Left ventricle myocardium inferior (tissue), 1 donor: ENCODE data around the gene NCR2. TPM values are rescaled to one million over a fixed set of nuclear protein-coding genes. Genes with fewer than 3 reads are reported as not detected.

Experiments
- DNase-seq: peaks from one replicate; pipeline ENCODE4 v3.0.0-alpha.2; 2020
- H3K27ac ChIP-seq: fragments of 200-600 bp; replicated peaks from 2 replicates; pipeline ENCODE4 v1.8.0; 2021
- H3K27me3 ChIP-seq: fragments of 200-600 bp; 2 replicates; pipeline ENCODE4 v1.8.0; 2021; ENCODE audit warnings: low read depth
- H3K36me3 ChIP-seq: fragments of 200-600 bp; 2 replicates; pipeline ENCODE4 v1.8.0; 2021
- H3K4me1 ChIP-seq: fragments of 200-600 bp; 2 replicates; pipeline ENCODE4 v1.8.0; 2021
- H3K4me3 ChIP-seq: fragments of 200-600 bp; 2 replicates; pipeline ENCODE4 v1.8.0; 2021; ENCODE audit warnings: mild to moderate bottlenecking, moderate library complexity
- H3K9me3 ChIP-seq: fragments of 200-600 bp; replicated peaks from 2 replicates; pipeline ENCODE4 v1.8.0; 2021
- CTCF ChIP-seq: fragments of 200-600 bp; IDR thresholded peaks from 2 replicates; pipeline ENCODE4 v1.8.0; 2021; ENCODE audit warnings: antibody characterized with exemption, mild to moderate bottlenecking, borderline replicate concordance
- intact Hi-C: fragments of 100-400 bp; cut with micrococcal nuclease; formaldehyde crosslinking; loops from one replicate; pipeline ENCODE4 v1.11.0; 2022
- total RNA-seq: library from RNA; stranded (reverse); fragmentation: NEBNext Ultra II Directional; extraction: Animal tissue kit (Norgen Biotek cat#: 25700); gene quantifications from one replicate; pipeline ENCODE4 v1.2.1, GENCODE V29; 2021
- donor health status: DM: no; HTN: yes; CAD: no; lungs with severe emphysema.

NCR2 gene
- total RNA-seq, 1 donor from 2014 or later: not detected

- H3K9me3 ChIP-seq: peaks cover 7% of the 10 kb centered on the region
- no peak overlapping the region for H3K27ac ChIP-seq
- no peaks in the 10 kb centered on the region for H3K4me1 ChIP-seq
- H3K4me3 ChIP-seq: no peak overlapping the region
- H3K27me3 ChIP-seq: peaks cover 59% of the 10 kb centered on the region
- no peaks in the 10 kb centered on the region for H3K36me3 ChIP-seq
- TF ChIP-seq CTCF: no peak
- no peak for DNase-seq
- intact Hi-C loops: no loop called here
Measured at GRCh38 chr6:41352907-41353306, 17.5 kb downstream of the NCR2 start.

- Histone ChIP-seq H3K4me1 (no peaks in the 10 kb centered on the region), H3K9me3 (peaks cover 5% of the 10 kb centered on the region), H3K27me3 (peaks cover 58% of the 10 kb centered on the region), H3K36me3 (no peaks in the 10 kb centered on the region), H3K4me3 (no peak overlapping the region), H3K27ac (no peak overlapping the region)
- TF ChIP-seq CTCF: no peak
- DNase-seq: no peak
- intact Hi-C loops: no loop called here
Measured at GRCh38 chr6:41353333-41353732, 17.9 kb downstream of the NCR2 start.

GRCh38 chr6:41355952-41356351 lies 20.5 kb downstream of the NCR2 start:
- Histone ChIP-seq H3K36me3 (no peaks in the 10 kb centered on the region), H3K4me3 (no peak overlapping the region), H3K27ac (no peak overlapping the region), H3K9me3 (peaks cover 21% of the 10 kb centered on the region), H3K27me3 (peaks cover 41% of the 10 kb centered on the region), H3K4me1 (no peaks in the 10 kb centered on the region)
- no peak for DNase-seq
- intact Hi-C loops: no loop called here
- no peak for TF ChIP-seq CTCF

GRCh38 chr6:41356825-41357224 lies 21.4 kb downstream of the NCR2 start:
- Histone ChIP-seq H3K27ac (no peak overlapping the region), H3K27me3 (peaks cover 36% of the 10 kb centered on the region), H3K4me3 (no peak overlapping the region), H3K9me3 (peaks cover 29% of the 10 kb centered on the region), H3K4me1 (no peaks in the 10 kb centered on the region), H3K36me3 (no peaks in the 10 kb centered on the region)
- TF ChIP-seq CTCF: no peak
- intact Hi-C loops: no loop called here
- DNase-seq: no peak

GRCh38 chr6:41358503-41358902 lies 23.1 kb downstream of the NCR2 start:
- no peak overlapping the region for H3K4me3 ChIP-seq
- DNase-seq: no peak
- peaks cover 31% of the 10 kb centered on the region for H3K9me3 ChIP-seq
- peaks cover 37% of the 10 kb centered on the region for H3K27me3 ChIP-seq
- TF ChIP-seq CTCF: no peak
- H3K27ac ChIP-seq: no peak overlapping the region
- intact Hi-C loops: no loop called here
- no peaks in the 10 kb centered on the region for H3K36me3 ChIP-seq
- H3K4me1 ChIP-seq: no peaks in the 10 kb centered on the region
